HepG2 (cell line): Measurements from ENCODE around the gene TMEM62. TPM values are rescaled to one million over a fixed set of nuclear protein-coding genes. Genes with fewer than 3 reads are reported as not detected.

Experiments
- ATAC-seq: fragments of 200-7000 bp; cut with Tn5 transposase; 3 replicates; pipeline ENCODE4 v1.9.1; 2020; ENCODE audit warnings: mild to moderate bottlenecking, moderate library complexity
- BruUV-seq: library from RNA; stranded (reverse); fragments of 400-500 nt; replicated peaks from 2 replicates; lab custom pipeline; 2021; lab: Mats Ljungman, UMichigan
- CTCF ChIA-PET: fragments of 300-600 bp; formaldehyde crosslinking; extraction: SDS; loops from one replicate; lab custom pipeline; 2021; ENCODE audit warnings: low total read pairs, inconsistent platforms, low intra/inter-chr PET ratio; lab: Yijun Ruan, JAX
- POLR2A ChIA-PET: fragments of 350-600 bp; sonication (Branson Sonifier 250); formaldehyde crosslinking; loops from one replicate; lab custom pipeline; 2020; ENCODE audit warnings: antibody characterized with exemption, inconsistent platforms; lab: Yijun Ruan, JAX
- DNase-seq: peaks from one replicate; pipeline ENCODE4 v3.0.0-alpha.2; 2015; ENCODE audit warnings: low spot score
- FAIRE-seq: peaks from 3 replicates; lab custom pipeline; 2011; peaks lifted over from hg19 to GRCh38; lab: Jason Lieb, UNC
- H2AFZ ChIP-seq: one replicate; pipeline ENCODE4 v1.6.1; 2011; ENCODE audit warnings: low read length, inconsistent platforms
- H3K27ac ChIP-seq: fragments of 300-600 bp; 3 replicates; pipeline ENCODE4 v1.8.0; 2011; ENCODE audit warnings: mixed run types, mild to moderate bottlenecking, mixed read lengths, low read length, inconsistent platforms; ENCODE audit not compliant: insufficient read depth; ENCODE audit errors: extremely low read length
- H3K27me3 ChIP-seq, 2 experiments: fragments of 200-600 bp in 1 of 2; 2 replicates in 1 of 2; 3 replicates in 1 of 2; pipeline versions ENCODE4 v1.6.0 to v1.8.0; 2011; ENCODE audit warnings: low read length in 2 of 2, mild to moderate bottlenecking in 2 of 2, moderate library complexity in 2 of 2, inconsistent platforms in 1 of 2; ENCODE audit not compliant: insufficient read depth in 2 of 2, control insufficient read depth in 1 of 2
- H3K36me3 ChIP-seq, 2 experiments: fragments of 200-600 bp in 1 of 2; replicated peaks in 1 of 2; 2 replicates in 1 of 2; 3 replicates in 1 of 2; pipeline versions ENCODE4 v1.5.1 to v1.8.0; 2011; ENCODE audit warnings: low read length in 2 of 2, inconsistent platforms in 1 of 2; ENCODE audit not compliant: insufficient read depth in 2 of 2, control insufficient read depth in 1 of 2
- H3K4me1 ChIP-seq: 2 replicates; pipeline ENCODE4 v1.5.1; 2012; ENCODE audit warnings: low read length, inconsistent platforms; ENCODE audit not compliant: insufficient read depth
- H3K4me2 ChIP-seq: 2 replicates; pipeline ENCODE4 v1.6.0; 2011; ENCODE audit warnings: low read depth, low read length, inconsistent platforms
- H3K4me3 ChIP-seq, 3 experiments: fragments of 200-600 bp in 1 of 3; sonication (generic), shearing (Covaris generic) in 1 of 3; replicated peaks in 1 of 3; 2 replicates each; pipeline ENCODE4 v1.5.1; 2011 to 2016; ENCODE audit warnings: low read length in 3 of 3, inconsistent platforms in 2 of 3, low read depth in 2 of 3, mild to moderate bottlenecking in 2 of 3, control low read depth in 1 of 3, mixed read lengths in 1 of 3; ENCODE audit not compliant: insufficient read depth in 1 of 3
- H3K79me2 ChIP-seq: one replicate; pipeline ENCODE4 v1.6.1; 2011; ENCODE audit warnings: low read length, inconsistent platforms; ENCODE audit not compliant: insufficient read depth
- H3K9ac ChIP-seq: 2 replicates; pipeline ENCODE4 v1.6.0; 2011; ENCODE audit warnings: mild to moderate bottlenecking, low read depth, low read length, inconsistent platforms; ENCODE audit not compliant: insufficient read depth
- H3K9me3 ChIP-seq: 2 replicates; pipeline ENCODE4 v1.5.1; 2012; ENCODE audit warnings: mild to moderate bottlenecking, low read length
- H4K20me1 ChIP-seq: 2 replicates; pipeline ENCODE4 v1.6.0; 2011; ENCODE audit warnings: inconsistent platforms, mild to moderate bottlenecking, low read length, moderate library complexity; ENCODE audit not compliant: insufficient read depth
- ATAD3A ChIP-seq: sonication (generic); formaldehyde crosslinking; IDR thresholded peaks from 2 replicates; pipeline ENCODE4 v1.4.0; 2020; ENCODE audit warnings: missing genetic modification reagents
- GLI4 ChIP-seq: sonication (generic); formaldehyde crosslinking; IDR thresholded peaks from 2 replicates; pipeline ENCODE4 v1.5.1; 2020; ENCODE audit warnings: missing genetic modification reagents, mild to moderate bottlenecking, moderate library complexity, borderline replicate concordance
- MED8 ChIP-seq: sonication (generic); formaldehyde crosslinking; IDR thresholded peaks from 2 replicates; pipeline ENCODE4 v1.8.1; 2023; ENCODE audit warnings: mild to moderate bottlenecking, missing genetic modification reagents; ENCODE audit not compliant: insufficient replicate concordance
- MXD1 ChIP-seq: sonication (generic); formaldehyde crosslinking; IDR thresholded peaks from 2 replicates; pipeline ENCODE4 v1.4.0; 2020; ENCODE audit warnings: mild to moderate bottlenecking, missing genetic modification reagents
- NFE2 ChIP-seq: sonication (generic); formaldehyde crosslinking; IDR thresholded peaks from 2 replicates; pipeline ENCODE4 v1.4.0; 2020; ENCODE audit warnings: missing genetic modification reagents
- ZBTB2 ChIP-seq: sonication (generic); formaldehyde crosslinking; IDR thresholded peaks from 2 replicates; pipeline ENCODE4 v1.8.0; 2022; ENCODE audit warnings: low read depth, missing genetic modification reagents
- ZNF160 ChIP-seq: sonication (generic); formaldehyde crosslinking; IDR thresholded peaks from 2 replicates; pipeline ENCODE4 v1.8.0; 2022; ENCODE audit warnings: mild to moderate bottlenecking, inconsistent platforms, missing genetic modification reagents
- ZNF451 ChIP-seq: sonication (generic); formaldehyde crosslinking; IDR thresholded peaks from 2 replicates; pipeline ENCODE4 v1.5.0; 2020; ENCODE audit warnings: mild to moderate bottlenecking, missing genetic modification reagents
- WGBS: methylation state at CpG from one replicate; pipeline ENCODE4 v1.1.6; 2017; ENCODE audit warnings: low lambda C conversion rate; 5-methylcytosine and 5-hydroxymethylcytosine counted together
- in situ Hi-C: cut with HindIII; loops from 2 replicates; pipeline ENCODE4 v1.10.0; 2017; ENCODE audit warnings: low pct_unique_long_range_greater_than_20kb; ENCODE audit not compliant: extremely low pct_ligation_motif_present
- intact Hi-C: fragments of 100-400 bp; cut with micrococcal nuclease; formaldehyde crosslinking; loops from one replicate; pipeline ENCODE4 v1.10.0; 2022; ENCODE audit not compliant: unreplicated experiment
- polyA plus RNA-seq, 8 experiments: library from polyadenylated mRNA; depleted of rRNA in 3 of 8; stranded (reverse) in 7 of 8; unstranded in 1 of 8; fragments of >200 nt; fragmentation: Illumina TruSeq in 4 of 8; extraction: Trizol in 4 of 8; gene quantifications; 2 replicates each; pipeline versions ENCODE4 v1.2.1 to v1.2.3, GENCODE V29; 2011 to 2016; ENCODE audit warnings: low read depth in 4 of 8, missing spikeins in 1 of 8, mixed read lengths in 1 of 8; ENCODE audit not compliant: insufficient read depth in 1 of 8
- total RNA-seq, 5 experiments: library from RNA; depleted of rRNA; stranded (reverse); fragments of >200 nt; fragmentation: Illumina TruSeq; extraction: Trizol; gene quantifications; 2 replicates each; pipeline ENCODE4 v1.2.3, GENCODE V29; 2016; ENCODE audit warnings: low read depth in 1 of 5

Gene TMEM62
- total and polyA plus RNA-seq, 2 of the 13 experiments (the other 11 are each of a cell fraction or from before 2014, with no cell fraction given) = 14.2 to 20.9 TPM

- Histone ChIP-seq H3K4me1 (peaks cover 8% of the 10 kb centered on the region; the same call in 1 of the 2 replicates), H3K36me3 (no peaks in the 10 kb centered on the region), H3K27me3 (peaks cover 1 to 14% of the 10 kb centered on the region in 2 experiments; a peak in 3 of 5 replicates), H3K4me3 (no peak overlapping the region), H3K27ac (no peak overlapping the region), H4K20me1 (no peaks in the 10 kb centered on the region), H3K79me2 (no peaks in the 10 kb centered on the region), H2AFZ (no peak overlapping the region), H3K4me2 (no peak overlapping the region), H3K9me3 (no peaks in the 10 kb centered on the region), H3K9ac (no peak overlapping the region)
- in situ Hi-C loops (loop anchor here (10.0 kb wide), 1 partner anchor 55 kb away; no protein-coding TSS in a partner anchor), intact Hi-C loops (no loop called here)
- ChIA-PET CTCF (no interaction called here), POLR2A (no interaction called here)
- DNase-seq = no peak
- FAIRE-seq = no peak
- BruUV-seq = no TSS peak
- TF ChIP-seq MXD1 (CRISPR knock-in tag) (no peak), ZBTB2 (CRISPR knock-in tag) (no peak), NFE2 (CRISPR knock-in tag) (no peak), ZNF451 (no peak), MED8 (CRISPR knock-in tag) (no peak), ZNF160 (CRISPR knock-in tag) (no peak), ATAD3A (no peak), GLI4 (CRISPR knock-in tag) (no peak)
- 29% methylated on average over 5 of the region's 5 CpGs for WGBS
- no peak for ATAC-seq
Measured at GRCh38 chr15:43229977-43230376, 96.6 kb downstream of the TMEM62 start.
